Measurements from ENCODE around the gene CCDC28B.

CCDC28B gene

GRCh38 chr1:32221980-32222755, 21.8 kb downstream of the CCDC28B start, which contains the start of the genes EIF3I and TMEM234:
EIF3I (plus strand) TSS chr1:32222407; CDS start chr1:32222442, 35 bp downstream.
TMEM234 (minus strand) TSS chr1:32222353; CDS start chr1:32222322, 31 bp downstream.
- no peak for TF ChIP-seq CTCF (IDR thresholded peaks at IDR 0.05; ENCODE audit: low read depth, low read length, missing control alignments)
- peak; percentile 70 for DNase-seq (ENCODE audit: low read depth)
- H3K4me3 ChIP-seq (ENCODE audit: low read depth, low read length) = peak within 1 kb of the TSS; percentile 56

GRCh38 chr1:32223683-32224082, 23.3 kb downstream of the CCDC28B start:
- no peak for TF ChIP-seq CTCF (IDR thresholded peaks at IDR 0.05; ENCODE audit: low read depth, low read length, missing control alignments)
- no peak for DNase-seq (ENCODE audit: low read depth)
- H3K4me3 ChIP-seq (ENCODE audit: low read depth, low read length) = no peak overlapping the region; the same call in 1 of the 2 replicates

- DNase-seq (ENCODE audit: low read depth) = no peak
- no peak for TF ChIP-seq CTCF (IDR thresholded peaks at IDR 0.05; ENCODE audit: low read depth, low read length, missing control alignments)
- H3K4me3 ChIP-seq (ENCODE audit: low read depth, low read length) = no peak overlapping the region
Observed at GRCh38 chr1:32224285-32224684, 23.9 kb downstream of the CCDC28B start.

- TF ChIP-seq CTCF (IDR thresholded peaks at IDR 0.05; ENCODE audit: low read depth, low read length, missing control alignments) = no peak
- DNase-seq (ENCODE audit: low read depth) = no peak
- H3K4me3 ChIP-seq (ENCODE audit: low read depth, low read length) = no peak overlapping the region
Observed at GRCh38 chr1:32228771-32229170, 28.4 kb downstream of the CCDC28B start.

- DNase-seq (ENCODE audit: low read depth) = no peak
- TF ChIP-seq CTCF (IDR thresholded peaks at IDR 0.05; ENCODE audit: low read depth, low read length, missing control alignments) = no peak
- no peak overlapping the region for H3K4me3 ChIP-seq (ENCODE audit: low read depth, low read length)
Observed at GRCh38 chr1:32231843-32232432, 31.5 kb downstream of the CCDC28B start.

- no peak for DNase-seq (ENCODE audit: low read depth)
- TF ChIP-seq CTCF (IDR thresholded peaks at IDR 0.05; ENCODE audit: low read depth, low read length, missing control alignments) = no peak
- no peak overlapping the region for H3K4me3 ChIP-seq (ENCODE audit: low read depth, low read length)
Observed at GRCh38 chr1:32232558-32233304, 32.3 kb downstream of the CCDC28B start.

Data from GM12864 (cell line).